ENCODE results near the gene FILIP1.

FILIP1 gene, protein sequence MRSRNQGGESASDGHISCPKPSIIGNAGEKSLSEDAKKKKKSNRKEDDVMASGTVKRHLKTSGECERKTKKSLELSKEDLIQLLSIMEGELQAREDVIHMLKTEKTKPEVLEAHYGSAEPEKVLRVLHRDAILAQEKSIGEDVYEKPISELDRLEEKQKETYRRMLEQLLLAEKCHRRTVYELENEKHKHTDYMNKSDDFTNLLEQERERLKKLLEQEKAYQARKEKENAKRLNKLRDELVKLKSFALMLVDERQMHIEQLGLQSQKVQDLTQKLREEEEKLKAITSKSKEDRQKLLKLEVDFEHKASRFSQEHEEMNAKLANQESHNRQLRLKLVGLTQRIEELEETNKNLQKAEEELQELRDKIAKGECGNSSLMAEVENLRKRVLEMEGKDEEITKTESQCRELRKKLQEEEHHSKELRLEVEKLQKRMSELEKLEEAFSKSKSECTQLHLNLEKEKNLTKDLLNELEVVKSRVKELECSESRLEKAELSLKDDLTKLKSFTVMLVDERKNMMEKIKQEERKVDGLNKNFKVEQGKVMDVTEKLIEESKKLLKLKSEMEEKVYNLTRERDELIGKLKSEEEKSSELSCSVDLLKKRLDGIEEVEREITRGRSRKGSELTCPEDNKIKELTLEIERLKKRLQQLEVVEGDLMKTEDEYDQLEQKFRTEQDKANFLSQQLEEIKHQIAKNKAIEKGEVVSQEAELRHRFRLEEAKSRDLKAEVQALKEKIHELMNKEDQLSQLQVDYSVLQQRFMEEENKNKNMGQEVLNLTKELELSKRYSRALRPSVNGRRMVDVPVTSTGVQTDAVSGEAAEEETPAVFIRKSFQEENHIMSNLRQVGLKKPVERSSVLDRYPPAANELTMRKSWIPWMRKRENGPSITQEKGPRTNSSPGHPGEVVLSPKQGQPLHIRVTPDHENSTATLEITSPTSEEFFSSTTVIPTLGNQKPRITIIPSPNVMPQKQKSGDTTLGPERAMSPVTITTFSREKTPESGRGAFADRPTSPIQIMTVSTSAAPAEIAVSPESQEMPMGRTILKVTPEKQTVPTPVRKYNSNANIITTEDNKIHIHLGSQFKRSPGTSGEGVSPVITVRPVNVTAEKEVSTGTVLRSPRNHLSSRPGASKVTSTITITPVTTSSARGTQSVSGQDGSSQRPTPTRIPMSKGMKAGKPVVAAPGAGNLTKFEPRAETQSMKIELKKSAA (N-terminal part only)

DNA sequence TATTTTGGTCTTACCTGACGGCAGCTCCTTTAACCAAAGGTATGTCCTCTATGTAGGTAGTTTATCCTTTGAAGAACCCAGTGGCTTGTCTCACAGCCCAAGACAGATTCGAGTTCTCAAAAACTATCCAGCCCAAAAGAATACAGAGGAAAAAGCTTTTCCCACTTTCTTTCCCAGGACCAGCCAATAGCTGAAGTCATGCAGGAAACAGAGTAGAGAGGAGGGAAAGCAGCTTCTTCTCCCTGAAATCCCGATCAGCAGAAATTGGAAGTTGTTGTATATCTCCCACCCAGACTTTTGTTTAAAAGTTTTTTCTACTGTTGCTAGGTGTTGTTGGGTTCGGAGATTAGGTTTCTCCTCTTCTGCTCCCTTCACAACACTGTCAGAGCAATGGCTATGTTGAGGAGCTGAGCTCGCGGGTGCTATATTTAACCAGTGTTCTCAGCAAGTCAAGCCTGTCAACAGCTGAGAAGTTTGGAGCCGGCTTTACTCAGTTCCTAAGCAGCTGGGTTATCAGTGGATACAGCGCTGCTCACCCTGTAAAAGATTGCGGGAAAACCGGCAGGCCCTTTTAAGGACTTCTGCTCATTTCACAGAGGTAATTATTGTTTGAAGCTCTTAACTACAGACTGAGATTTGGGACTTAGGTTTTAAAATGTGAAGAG lies at the start of gene FILIP1:
TSS of gene FILIP1 (minus strand) at position 401 of the 665 bp plus-strand sequence. CDS start 78,828 bp downstream, outside the sequence.
- H3K4me3 ChIP-seq (ENCODE audit: low read depth, low read length): no peak within 1 kb of the TSS
- TF ChIP-seq, protein P1, sequence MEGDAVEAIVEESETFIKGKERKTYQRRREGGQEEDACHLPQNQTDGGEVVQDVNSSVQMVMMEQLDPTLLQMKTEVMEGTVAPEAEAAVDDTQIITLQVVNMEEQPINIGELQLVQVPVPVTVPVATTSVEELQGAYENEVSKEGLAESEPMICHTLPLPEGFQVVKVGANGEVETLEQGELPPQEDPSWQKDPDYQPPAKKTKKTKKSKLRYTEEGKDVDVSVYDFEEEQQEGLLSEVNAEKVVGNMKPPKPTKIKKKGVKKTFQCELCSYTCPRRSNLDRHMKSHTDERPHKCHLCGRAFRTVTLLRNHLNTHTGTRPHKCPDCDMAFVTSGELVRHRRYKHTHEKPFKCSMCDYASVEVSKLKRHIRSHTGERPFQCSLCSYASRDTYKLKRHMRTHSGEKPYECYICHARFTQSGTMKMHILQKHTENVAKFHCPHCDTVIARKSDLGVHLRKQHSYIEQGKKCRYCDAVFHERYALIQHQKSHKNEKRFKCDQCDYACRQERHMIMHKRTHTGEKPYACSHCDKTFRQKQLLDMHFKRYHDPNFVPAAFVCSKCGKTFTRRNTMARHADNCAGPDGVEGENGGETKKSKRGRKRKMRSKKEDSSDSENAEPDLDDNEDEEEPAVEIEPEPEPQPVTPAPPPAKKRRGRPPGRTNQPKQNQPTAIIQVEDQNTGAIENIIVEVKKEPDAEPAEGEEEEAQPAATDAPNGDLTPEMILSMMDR (IDR thresholded peaks at IDR 0.05; ENCODE audit: control insufficient read depth, extremely low read depth, insufficient read depth): no peak
- no peak for DNase-seq (ENCODE audit: low read depth)

DNA sequence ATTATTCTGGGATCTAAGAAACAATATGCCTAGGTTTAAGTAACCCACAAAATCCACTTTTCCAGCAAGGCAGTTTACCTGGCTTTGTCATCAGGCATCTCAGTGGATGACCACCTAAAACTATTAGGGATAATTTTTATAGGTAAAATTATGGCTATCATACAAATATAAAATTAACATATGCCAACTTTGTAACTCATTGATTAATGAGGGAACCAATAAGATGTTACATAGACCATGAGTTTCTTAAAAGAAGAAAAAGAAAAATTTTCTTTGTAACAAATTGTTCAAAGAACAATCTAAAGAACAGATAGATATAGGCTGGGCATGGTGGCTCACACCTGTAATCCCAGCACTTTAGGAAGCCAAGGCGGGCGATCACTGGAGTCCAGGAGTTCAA lies 49.7 kb upstream of the FILIP1 start:
- H3K4me3 ChIP-seq (ENCODE audit: low read depth, low read length): no peak overlapping the region
- no peak for DNase-seq (ENCODE audit: low read depth)
- TF ChIP-seq, protein P1 (IDR thresholded peaks at IDR 0.05; ENCODE audit: control insufficient read depth, extremely low read depth, insufficient read depth): no peak

DNA sequence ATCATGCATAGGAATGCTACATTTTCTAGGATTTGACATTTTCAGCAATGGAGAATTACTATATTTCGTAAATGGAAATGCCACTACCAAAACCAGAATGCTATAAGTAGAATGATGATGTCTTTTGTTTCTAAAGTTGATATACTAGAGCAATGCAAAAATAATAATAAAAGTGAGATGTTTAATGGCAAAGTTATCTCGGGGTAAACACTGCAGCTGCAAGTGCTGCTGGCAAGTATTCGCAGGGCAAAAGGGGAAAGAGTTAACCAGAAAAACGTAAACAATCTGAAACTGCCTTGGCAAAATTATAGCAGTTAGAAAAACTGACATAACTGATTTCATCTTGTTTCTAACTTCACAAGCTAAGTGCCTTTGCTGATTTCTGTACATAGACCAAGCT lies 45.5 kb upstream of the FILIP1 start:
- TF ChIP-seq, protein P1 (IDR thresholded peaks at IDR 0.05; ENCODE audit: control insufficient read depth, extremely low read depth, insufficient read depth): no peak
- no peak overlapping the region for H3K4me3 ChIP-seq (ENCODE audit: low read depth, low read length)
- DNase-seq (ENCODE audit: low read depth): no peak

DNA sequence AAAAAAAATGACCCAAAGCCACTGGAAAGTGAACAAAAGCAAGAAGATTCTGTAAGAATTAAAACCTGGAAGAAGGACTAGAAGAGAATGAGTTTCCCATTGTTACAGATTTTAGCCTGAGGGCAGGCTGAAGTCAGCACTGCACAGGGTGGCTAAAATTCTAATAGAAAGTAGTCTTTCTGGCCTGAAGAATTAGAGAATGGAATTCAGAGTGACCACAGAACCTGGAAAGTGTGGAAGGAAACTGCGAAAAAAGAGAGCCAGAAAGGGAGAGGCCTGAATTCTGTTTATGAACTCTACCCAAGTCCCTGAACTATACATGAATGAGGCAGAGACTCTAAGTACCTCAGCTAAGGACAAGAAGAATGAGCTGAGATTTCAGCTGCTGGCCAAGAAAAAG lies 38.9 kb upstream of the FILIP1 start:
- DNase-seq (ENCODE audit: low read depth): no peak
- no peak overlapping the region for H3K4me3 ChIP-seq (ENCODE audit: low read depth, low read length)
- TF ChIP-seq, protein P1 (IDR thresholded peaks at IDR 0.05; ENCODE audit: control insufficient read depth, extremely low read depth, insufficient read depth): no peak

DNA sequence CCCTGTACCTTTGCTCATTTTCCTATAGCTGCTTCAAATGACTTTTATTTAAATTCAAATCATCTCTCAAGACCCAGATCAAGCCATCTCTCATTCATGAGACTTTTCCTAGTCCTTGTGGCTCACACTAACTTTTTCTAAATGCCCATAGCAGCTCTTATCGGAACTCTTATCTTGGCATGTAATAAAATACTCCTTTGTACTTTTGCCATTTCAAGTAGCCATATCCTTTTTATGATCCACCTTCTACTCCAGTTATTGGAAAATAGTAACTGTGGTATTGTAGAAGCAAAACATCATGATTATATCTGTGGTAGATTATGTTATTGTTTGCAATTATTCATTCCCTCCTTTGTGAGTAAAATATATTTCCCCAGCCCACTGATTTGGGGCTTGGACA lies 37.6 kb upstream of the FILIP1 start:
- DNase-seq (ENCODE audit: low read depth): no peak
- TF ChIP-seq, protein P1 (IDR thresholded peaks at IDR 0.05; ENCODE audit: control insufficient read depth, extremely low read depth, insufficient read depth): no peak

DNA sequence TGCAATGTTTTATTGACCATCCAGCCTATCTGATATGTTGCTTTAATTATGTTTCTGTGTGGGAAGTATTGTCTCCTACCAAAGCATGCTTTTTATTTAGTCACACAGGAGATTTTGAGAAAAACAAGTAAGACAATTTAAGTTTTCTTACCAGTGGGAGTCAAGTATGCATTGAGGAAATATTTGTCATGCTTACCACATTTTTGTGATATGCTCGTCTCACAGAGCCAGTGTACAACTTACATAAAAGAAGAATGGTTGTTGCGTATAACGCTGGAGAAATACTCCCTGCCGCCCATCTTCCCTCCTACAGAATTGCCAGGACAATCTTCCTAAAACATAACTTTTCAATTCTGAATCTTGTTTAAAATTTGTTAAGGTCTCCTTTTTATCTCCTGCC lies 37.1 kb upstream of the FILIP1 start:
- DNase-seq (ENCODE audit: low read depth): no peak
- TF ChIP-seq, protein P1 (IDR thresholded peaks at IDR 0.05; ENCODE audit: control insufficient read depth, extremely low read depth, insufficient read depth): no peak
- no peak overlapping the region for H3K4me3 ChIP-seq (ENCODE audit: low read depth, low read length)

More for the DNA sequence above, 37.6 kb upstream of the FILIP1 start:
- H3K4me3 ChIP-seq (ENCODE audit: low read depth, low read length): no peak overlapping the region

All from LNCaP clone FGC (cell line).